Gastroesophageal sphincter (tissue), 3 donors: Measurements from ENCODE around the gene LRP1-AS.

ENCODE experiments used
- CTCF ChIP-seq, 4 experiments: fragments of 200-600 bp in 2 of 4; fragments of 450-650 bp in 2 of 4; sonication (generic) in 1 of 4; IDR thresholded peaks; one replicate each; pipeline ENCODE4 v1.5.1; 2017 to 2019; ENCODE audit warnings: antibody characterized with exemption in 4 of 4, mild to moderate bottlenecking in 2 of 4, moderate library complexity in 2 of 4
- POLR2A ChIP-seq, 2 donors: fragments of 450-650 bp; IDR thresholded peaks; one replicate each; pipeline ENCODE4 v1.6.1; 2017; ENCODE audit warnings: antibody characterized with exemption in 2 of 2, mild to moderate bottlenecking in 2 of 2, moderate library complexity in 1 of 2

- TF ChIP-seq POLR2A (IDR thresholded peaks at IDR 0.05) (no peak), CTCF (IDR thresholded peaks at IDR 0.05) (no peak)
These were observed 34.2 kb upstream of the LRP1-AS start for GRCh38 chr12:57181561-57182155.
